IMR-90 (cell line): ENCODE results near the gene PGGT1B. TPM values are rescaled to one million over a fixed set of nuclear protein-coding genes. Genes with fewer than 3 reads are reported as not detected.

Experiments used
- ATAC-seq: fragments of 200-7000 bp; cut with Tn5 transposase; 2 replicates; pipeline ENCODE4 v1.9.1; 2020; ENCODE audit warnings: low read depth, mild to moderate bottlenecking, moderate library complexity
- BruUV-seq: library from RNA; stranded (reverse); fragments of 400-500 nt; replicated peaks from 2 replicates; lab custom pipeline; 2021; lab: Mats Ljungman, UMichigan
- CTCF ChIA-PET: fragments of 300-600 bp; formaldehyde crosslinking; extraction: SDS; loops from one replicate; lab custom pipeline; 2021; ENCODE audit warnings: antibody characterized with exemption; lab: Yijun Ruan, JAX
- POLR2A ChIA-PET: fragments of 300-600 bp; sonication (Branson Sonifier 250); formaldehyde crosslinking; loops from one replicate; lab custom pipeline; 2022; ENCODE audit warnings: antibody characterized with exemption; ENCODE audit not compliant: unreplicated experiment; lab: Charles Lee
- DNase-seq: peaks from one replicate; pipeline ENCODE4 v3.0.0; 2013
- H2AFZ ChIP-seq: replicated peaks from 2 replicates; pipeline ENCODE3; 2013; ENCODE audit warnings: low read length, mild to moderate bottlenecking; ENCODE audit not compliant: poor library complexity
- H2AK5ac ChIP-seq: 2 replicates; pipeline ENCODE4 v1.6.1; 2013; ENCODE audit warnings: low read depth, low read length, inconsistent platforms
- H2AK9ac ChIP-seq: replicated peaks from 2 replicates; pipeline ENCODE3; 2013; ENCODE audit warnings: mild to moderate bottlenecking, low read depth, low read length, moderate library complexity; ENCODE audit not compliant: poor library complexity
- H2BK120ac ChIP-seq: 2 replicates; pipeline ENCODE4 v1.6.1; 2013; ENCODE audit warnings: low read depth, low read length, inconsistent platforms
- H2BK15ac ChIP-seq: 3 replicates; pipeline ENCODE4 v1.6.1; 2013; ENCODE audit warnings: low read depth, low read length, inconsistent platforms
- H2BK20ac ChIP-seq: 2 replicates; pipeline ENCODE4 v1.6.1; 2013; ENCODE audit warnings: low read depth, mild to moderate bottlenecking, inconsistent platforms, low read length, moderate library complexity
- H2BK5ac ChIP-seq: 2 replicates; pipeline ENCODE4 v1.6.1; 2013; ENCODE audit warnings: mild to moderate bottlenecking, low read depth, low read length, inconsistent platforms; ENCODE audit not compliant: poor library complexity, severe bottlenecking
- H3K14ac ChIP-seq: replicated peaks from 2 replicates; pipeline ENCODE4 v1.6.1; 2013; ENCODE audit warnings: low read depth, low read length, inconsistent platforms
- H3K18ac ChIP-seq: 2 replicates; pipeline ENCODE4 v1.6.1; 2013; ENCODE audit warnings: low read depth, low read length, control low read depth
- H3K23ac ChIP-seq: 2 replicates; pipeline ENCODE4 v1.6.1; 2013; ENCODE audit warnings: low read depth, low read length, inconsistent platforms
- H3K27ac ChIP-seq: 2 replicates; pipeline ENCODE4 v1.5.1; 2013; ENCODE audit warnings: mild to moderate bottlenecking, control low read depth, low read length; ENCODE audit not compliant: insufficient read depth
- H3K27me3 ChIP-seq: 2 replicates; pipeline ENCODE4 v1.6.1; 2013; ENCODE audit warnings: low read length; ENCODE audit not compliant: control insufficient read depth, insufficient read depth
- H3K36me3 ChIP-seq: 2 replicates; pipeline ENCODE4 v1.6.1; 2013; ENCODE audit warnings: low read length, mixed read lengths; ENCODE audit not compliant: control insufficient read depth, insufficient read depth
- H3K4ac ChIP-seq: 2 replicates; pipeline ENCODE4 v1.6.1; 2013; ENCODE audit warnings: low read depth, low read length, inconsistent platforms
- H3K4me1 ChIP-seq: 2 replicates; pipeline ENCODE4 v1.6.1; 2013; ENCODE audit warnings: low read length, mixed read lengths; ENCODE audit not compliant: control insufficient read depth, insufficient read depth
- H3K4me2 ChIP-seq: 2 replicates; pipeline ENCODE4 v1.6.1; 2013; ENCODE audit warnings: low read depth, mild to moderate bottlenecking, control low read depth, low read length, moderate library complexity
- H3K4me3 ChIP-seq: 2 replicates; pipeline ENCODE4 v1.5.1; 2013; ENCODE audit warnings: low read depth, mild to moderate bottlenecking, control low read depth, low read length, moderate library complexity; ENCODE audit not compliant: insufficient read depth
- H3K56ac ChIP-seq: 2 replicates; pipeline ENCODE4 v1.6.1; 2013; ENCODE audit warnings: low read length, inconsistent platforms; ENCODE audit not compliant: insufficient read depth; ENCODE audit errors: extremely low read depth
- H3K79me1 ChIP-seq, 2 experiments: 2 replicates each; pipeline ENCODE4 v1.6.1; 2013; ENCODE audit warnings: low read length in 2 of 2, inconsistent platforms in 1 of 2, low read depth in 1 of 2
- H3K9ac ChIP-seq: 2 replicates; pipeline ENCODE4 v1.6.1; 2013; ENCODE audit warnings: low read depth, low read length, control low read depth
- H3K9me1 ChIP-seq: 2 replicates; pipeline ENCODE4 v1.6.1; 2013; ENCODE audit warnings: low read length, inconsistent platforms; ENCODE audit not compliant: insufficient read depth
- H3K9me3 ChIP-seq: 2 replicates; pipeline ENCODE4 v1.6.1; 2013; ENCODE audit warnings: low read length; ENCODE audit not compliant: control insufficient read depth, insufficient read depth
- H4K20me1 ChIP-seq: 2 replicates; pipeline ENCODE4 v1.6.1; 2013; ENCODE audit warnings: low read length, inconsistent platforms; ENCODE audit not compliant: insufficient read depth
- H4K5ac ChIP-seq: 2 replicates; pipeline ENCODE4 v1.6.1; 2013; ENCODE audit warnings: mild to moderate bottlenecking, low read depth, low read length, control low read depth
- H4K8ac ChIP-seq, 2 experiments: 2 replicates each; pipeline ENCODE4 v1.6.1; 2013; ENCODE audit warnings: low read depth in 2 of 2, low read length in 2 of 2, control low read depth in 1 of 2, inconsistent platforms in 1 of 2
- H4K91ac ChIP-seq: 2 replicates; pipeline ENCODE4 v1.6.1; 2013; ENCODE audit warnings: low read depth, low read length, inconsistent platforms; ENCODE audit not compliant: insufficient read depth
- BHLHE40 ChIP-seq: fragments of 150-350 bp; IDR thresholded peaks from 2 replicates; pipeline ENCODE4 v1.6.1; 2016; ENCODE audit warnings: mild to moderate bottlenecking, low read depth, low read length
- CEBPB ChIP-seq: IDR thresholded peaks from 2 replicates; pipeline ENCODE4 v1.6.1; 2012; ENCODE audit warnings: low read depth, low read length, improper control_type of control experiment
- ELK1 ChIP-seq: fragments of 150-350 bp; IDR thresholded peaks from 2 replicates; pipeline ENCODE4 v1.6.1; 2016; ENCODE audit warnings: low read depth, mild to moderate bottlenecking, low read length, moderate library complexity, borderline replicate concordance
- FOS ChIP-seq: fragments of 150-350 bp; IDR thresholded peaks from 2 replicates; pipeline ENCODE4 v1.6.1; 2016; ENCODE audit warnings: low read depth, low read length
- MAZ ChIP-seq: IDR thresholded peaks from 2 replicates; pipeline ENCODE4 v1.6.1; 2012; ENCODE audit warnings: low read depth, mild to moderate bottlenecking, low read length, improper control_type of control experiment, moderate library complexity, borderline replicate concordance
- MXI1 ChIP-seq: IDR thresholded peaks from 2 replicates; pipeline ENCODE4 v1.6.1; 2012; ENCODE audit warnings: low read depth, mild to moderate bottlenecking, low read length, moderate library complexity, borderline replicate concordance
- NFE2L2 ChIP-seq: fragments of 150-350 bp; IDR thresholded peaks from 2 replicates; pipeline ENCODE4 v1.6.1; 2016; ENCODE audit warnings: low read depth, mild to moderate bottlenecking, low read length
- POLR2A ChIP-seq: IDR thresholded peaks from 2 replicates; pipeline ENCODE4 v1.6.1; 2012; ENCODE audit warnings: mild to moderate bottlenecking, low read depth, low read length
- RAD21 ChIP-seq: IDR thresholded peaks from 2 replicates; pipeline ENCODE4 v1.6.1; 2012; ENCODE audit warnings: low read length, improper control_type of control experiment
- RCOR1 ChIP-seq: IDR thresholded peaks from 2 replicates; pipeline ENCODE4 v1.6.1; 2012; ENCODE audit warnings: mild to moderate bottlenecking, low read length, improper control_type of control experiment; ENCODE audit not compliant: insufficient replicate concordance
- RFX5 ChIP-seq: IDR thresholded peaks from 2 replicates; pipeline ENCODE4 v1.8.0; 2012; ENCODE audit warnings: low read depth, mild to moderate bottlenecking, low read length, moderate library complexity
- SMC3 ChIP-seq: fragments of 150-350 bp; IDR thresholded peaks from 2 replicates; pipeline ENCODE4 v1.6.1; 2016; ENCODE audit warnings: low read depth, mild to moderate bottlenecking, antibody characterized with exemption, low read length, moderate library complexity
- WGBS, 2 experiments: methylation state at CpG; one replicate each; pipeline versions ENCODE4 v1.1.5 to v1.1.7; 2013; ENCODE audit warnings: missing lambda C conversion rate in 2 of 2; ENCODE audit not compliant: insufficient read length in 1 of 2; ENCODE audit errors: extremely low coverage in 2 of 2; 5-methylcytosine and 5-hydroxymethylcytosine counted together
- dilution Hi-C: fragments of 300-500 bp; cut with HindIII; formaldehyde crosslinking; loops from one replicate; pipeline ENCODE4 v1.14.3; 2018; ENCODE audit warnings: low sequenced_read_pairs; ENCODE audit not compliant: unreplicated experiment
- in situ Hi-C: fragments of 300-500 bp; cut with MboI; formaldehyde crosslinking; loops from 3 replicates; pipeline ENCODE4 v1.14.3; 2019; ENCODE audit warnings: low sequenced_read_pairs, inconsistent platforms, mixed read lengths
- intact Hi-C: fragments of 100-400 bp; cut with micrococcal nuclease; formaldehyde crosslinking; loops from 2 replicates; pipeline ENCODE4 v1.10.0; 2022
- polyA plus RNA-seq, 3 experiments: library from polyadenylated mRNA; depleted of rRNA; stranded (reverse); fragments of >200 nt; gene quantifications; 2 replicates each; pipeline ENCODE4 v1.2.3, GENCODE V29; 2012; ENCODE audit warnings: low replicate concordance in 1 of 3
- total RNA-seq: library from RNA; depleted of rRNA; stranded (reverse); fragments of >200 nt; gene quantifications from 2 replicates; pipeline ENCODE4 v1.2.3, GENCODE V29; 2012
- TF ChIP-seq, protein P1 (sequence below): conservative IDR thresholded peaks from 2 replicates; pipeline ENCODE4 v1.5.1; 2012; ENCODE audit warnings: mild to moderate bottlenecking, low read depth, low read length, improper control_type of control experiment

PGGT1B gene
- total and polyA plus RNA-seq, 2 of the 4 experiments (the other 2 are of a cell fraction) = 2.1 to 19.2 TPM

- CTCF ChIA-PET = no interaction called here
These were observed 71.1 kb downstream of the PGGT1B start for GRCh38 chr5:115191474-115192031.

More at GRCh38 chr5:115191474-115192031, 71.1 kb downstream of the PGGT1B start:
- no peak overlapping the region for H4K8ac ChIP-seq
- no peaks in the 10 kb centered on the region for H3K9me1 ChIP-seq
- dilution Hi-C loops (no loop called here), intact Hi-C loops (no loop called here), in situ Hi-C loops (no loop called here)
- no peak overlapping the region for H3K23ac ChIP-seq
- no peaks in the 10 kb centered on the region for H3K36me3 ChIP-seq
- WGBS, 2 experiments = 20% methylated on average over 1 of the region's 8 CpGs; no CpG with 5 or more reads in 1 of the 2 experiments
- H3K4me2 ChIP-seq = no peak overlapping the region
- H2BK20ac ChIP-seq = no peak overlapping the region
- no peak for TF ChIP-seq POLR2A
- TF ChIP-seq MAZ = no peak
- TF ChIP-seq RAD21 = no peak
- no peak for TF ChIP-seq BHLHE40
- no peak for TF ChIP-seq FOS
- no peak for TF ChIP-seq SMC3
- no peak for TF ChIP-seq RFX5
- no peak for TF ChIP-seq RCOR1
- TF ChIP-seq, protein P1, sequence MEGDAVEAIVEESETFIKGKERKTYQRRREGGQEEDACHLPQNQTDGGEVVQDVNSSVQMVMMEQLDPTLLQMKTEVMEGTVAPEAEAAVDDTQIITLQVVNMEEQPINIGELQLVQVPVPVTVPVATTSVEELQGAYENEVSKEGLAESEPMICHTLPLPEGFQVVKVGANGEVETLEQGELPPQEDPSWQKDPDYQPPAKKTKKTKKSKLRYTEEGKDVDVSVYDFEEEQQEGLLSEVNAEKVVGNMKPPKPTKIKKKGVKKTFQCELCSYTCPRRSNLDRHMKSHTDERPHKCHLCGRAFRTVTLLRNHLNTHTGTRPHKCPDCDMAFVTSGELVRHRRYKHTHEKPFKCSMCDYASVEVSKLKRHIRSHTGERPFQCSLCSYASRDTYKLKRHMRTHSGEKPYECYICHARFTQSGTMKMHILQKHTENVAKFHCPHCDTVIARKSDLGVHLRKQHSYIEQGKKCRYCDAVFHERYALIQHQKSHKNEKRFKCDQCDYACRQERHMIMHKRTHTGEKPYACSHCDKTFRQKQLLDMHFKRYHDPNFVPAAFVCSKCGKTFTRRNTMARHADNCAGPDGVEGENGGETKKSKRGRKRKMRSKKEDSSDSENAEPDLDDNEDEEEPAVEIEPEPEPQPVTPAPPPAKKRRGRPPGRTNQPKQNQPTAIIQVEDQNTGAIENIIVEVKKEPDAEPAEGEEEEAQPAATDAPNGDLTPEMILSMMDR = no peak
- no peak for TF ChIP-seq NFE2L2
- no peak for TF ChIP-seq MXI1
- TF ChIP-seq ELK1 = no peak
- TF ChIP-seq CEBPB = no peak
- H4K91ac ChIP-seq = no peak overlapping the region
- no peak overlapping the region for H2AK9ac ChIP-seq
- H3K9ac ChIP-seq = no peak overlapping the region
- no peak overlapping the region for H3K27ac ChIP-seq
- H3K79me1 ChIP-seq = no peaks in the 10 kb centered on the region
- no peak overlapping the region for H2BK15ac ChIP-seq
- H3K4me3 ChIP-seq = no peak overlapping the region
- H3K56ac ChIP-seq = no peak overlapping the region
- no peaks in the 10 kb centered on the region for H3K9me3 ChIP-seq
- H3K27me3 ChIP-seq = peaks cover 5% of the 10 kb centered on the region
- DNase-seq (no peak), ATAC-seq (no peak)
- POLR2A ChIA-PET = no interaction called here
- no peaks in the 10 kb centered on the region for H3K4me1 ChIP-seq
- H3K18ac ChIP-seq = no peak overlapping the region
- H2BK120ac ChIP-seq = no peak overlapping the region
- no peak overlapping the region for H2AK5ac ChIP-seq
- H3K14ac ChIP-seq = no peak overlapping the region
- H4K20me1 ChIP-seq = no peaks in the 10 kb centered on the region
- H2AFZ ChIP-seq = no peak overlapping the region
- BruUV-seq = no TSS peak
- H3K4ac ChIP-seq = no peak overlapping the region
- H4K5ac ChIP-seq = no peak overlapping the region
- no peak overlapping the region for H2BK5ac ChIP-seq
